Activated CD8-positive, alpha-beta T cell treated with anti-CD3 and anti-CD28 coated beads for 36 hours (primary cell): ENCODE results near the gene PIGS. TPM values are rescaled to one million over a fixed set of nuclear protein-coding genes. Genes with fewer than 3 reads are reported as not detected.

Experiments used
- ATAC-seq: fragments of 200-7000 bp; cut with Tn5 transposase; one replicate; pipeline ENCODE4 v1.10.0; 2021; ENCODE audit warnings: mild to moderate bottlenecking, moderate library complexity
- CTCF ChIA-PET: fragments of 350-600 bp; sonication (Branson Sonifier 250); formaldehyde crosslinking; loops from one replicate; lab custom pipeline; 2021; ENCODE audit warnings: antibody characterized with exemption; lab: Charles Lee
- POLR2A ChIA-PET: fragments of 350-600 bp; sonication (Branson Sonifier 250); formaldehyde crosslinking; loops from one replicate; lab custom pipeline; 2021; ENCODE audit warnings: antibody characterized with exemption; lab: Charles Lee
- DNase-seq: peaks from one replicate; pipeline ENCODE4 v3.0.0-alpha.2; 2020
- H3K27ac Mint-ChIP-seq: one replicate; pipeline ENCODE4 v1.8.0; 2021; ENCODE audit warnings: mild to moderate bottlenecking, mixed read lengths
- H3K27me3 Mint-ChIP-seq: one replicate; pipeline ENCODE4 v1.8.0; 2021; ENCODE audit warnings: mixed read lengths
- H3K36me3 Mint-ChIP-seq: one replicate; pipeline ENCODE4 v1.8.0; 2021; ENCODE audit warnings: low read depth, mixed read lengths
- H3K4me1 Mint-ChIP-seq: one replicate; pipeline ENCODE4 v1.8.0; 2021; ENCODE audit warnings: low read depth, mixed read lengths
- H3K4me3 Mint-ChIP-seq: one replicate; pipeline ENCODE4 v1.8.0; 2021; ENCODE audit warnings: mild to moderate bottlenecking, moderate library complexity, mixed read lengths
- H3K9me3 Mint-ChIP-seq: one replicate; pipeline ENCODE4 v1.8.0; 2021; ENCODE audit warnings: mixed read lengths
- intact Hi-C: fragments of 100-400 bp; cut with micrococcal nuclease; formaldehyde crosslinking; loops from one replicate; pipeline ENCODE4 v1.10.0; 2022
- total RNA-seq, 2 experiments: library from RNA; stranded (reverse); gene quantifications; one replicate each; pipeline ENCODE4 v1.2.3, GENCODE V29; 2021
- TF ChIP-seq, protein P1 (sequence below): fragments of 200-600 bp; IDR thresholded peaks from one replicate; pipeline ENCODE4 v1.8.0; 2022; ENCODE audit warnings: antibody characterized with exemption, mild to moderate bottlenecking

The PIGS gene
- total RNA-seq, 2 experiments from 2014 or later: 33.8 to 36.9 TPM

- intact Hi-C loops: no loop called here
Observed at GRCh38 chr17:28550858-28551257, 20.5 kb downstream of the PIGS start.

GRCh38 chr17:28549236-28550132, 21.8 kb downstream of the PIGS start:
- Mint-ChIP-seq H3K9me3 (no peaks in the 10 kb centered on the region), H3K27me3 (no peaks in the 10 kb centered on the region), H3K4me3 (peak overlapping the region; percentile 41), H3K4me1 (peaks cover 48% of the 10 kb centered on the region), H3K27ac (peak overlapping the region; percentile 89), H3K36me3 (peaks cover 14% of the 10 kb centered on the region)
- intact Hi-C loops: no loop called here
- ATAC-seq (peak; percentile 83), DNase-seq (peak; percentile 85)
- POLR2A ChIA-PET: interaction anchor here (0.7 to 1.6 kb wide), 7 partner anchors 12 to 161 kb away, joined by 3 to 5 read pairs (median 4); partner anchors contain the start of genes ALDOC, PIGS and SPAG5
- CTCF ChIA-PET: interaction anchor here (1.0 to 4.3 kb wide), 19 partner anchors 9 to 790 kb away, joined by 3 to 31 read pairs (median 7); partner anchors contain the start of genes ALDOC, PIGS, POLDIP2 and SLC46A1
- TF ChIP-seq, protein P1, sequence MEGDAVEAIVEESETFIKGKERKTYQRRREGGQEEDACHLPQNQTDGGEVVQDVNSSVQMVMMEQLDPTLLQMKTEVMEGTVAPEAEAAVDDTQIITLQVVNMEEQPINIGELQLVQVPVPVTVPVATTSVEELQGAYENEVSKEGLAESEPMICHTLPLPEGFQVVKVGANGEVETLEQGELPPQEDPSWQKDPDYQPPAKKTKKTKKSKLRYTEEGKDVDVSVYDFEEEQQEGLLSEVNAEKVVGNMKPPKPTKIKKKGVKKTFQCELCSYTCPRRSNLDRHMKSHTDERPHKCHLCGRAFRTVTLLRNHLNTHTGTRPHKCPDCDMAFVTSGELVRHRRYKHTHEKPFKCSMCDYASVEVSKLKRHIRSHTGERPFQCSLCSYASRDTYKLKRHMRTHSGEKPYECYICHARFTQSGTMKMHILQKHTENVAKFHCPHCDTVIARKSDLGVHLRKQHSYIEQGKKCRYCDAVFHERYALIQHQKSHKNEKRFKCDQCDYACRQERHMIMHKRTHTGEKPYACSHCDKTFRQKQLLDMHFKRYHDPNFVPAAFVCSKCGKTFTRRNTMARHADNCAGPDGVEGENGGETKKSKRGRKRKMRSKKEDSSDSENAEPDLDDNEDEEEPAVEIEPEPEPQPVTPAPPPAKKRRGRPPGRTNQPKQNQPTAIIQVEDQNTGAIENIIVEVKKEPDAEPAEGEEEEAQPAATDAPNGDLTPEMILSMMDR: peak; percentile 13

More at GRCh38 chr17:28550858-28551257, 20.5 kb downstream of the PIGS start:
- Mint-ChIP-seq H3K9me3 (no peaks in the 10 kb centered on the region), H3K4me3 (peak overlapping the region; percentile 81), H3K4me1 (peaks cover 48% of the 10 kb centered on the region), H3K27ac (peak overlapping the region; percentile 89), H3K27me3 (no peaks in the 10 kb centered on the region), H3K36me3 (peaks cover 22% of the 10 kb centered on the region)
- TF ChIP-seq, protein P1: no peak
- CTCF ChIA-PET: interaction anchor here (0.9 to 3.2 kb wide), 7 partner anchors 10 to 743 kb away, joined by 3 to 15 read pairs (median 3); partner anchors contain the start of genes PIGS and RSKR
- no peak for DNase-seq
- POLR2A ChIA-PET: interaction anchor here (0.8 to 1.7 kb wide), 8 partner anchors 13 to 171 kb away, joined by 3 to 8 read pairs (median 4); partner anchors contain the start of genes ALDOC and PIGS
- no peak for ATAC-seq

DNA sequence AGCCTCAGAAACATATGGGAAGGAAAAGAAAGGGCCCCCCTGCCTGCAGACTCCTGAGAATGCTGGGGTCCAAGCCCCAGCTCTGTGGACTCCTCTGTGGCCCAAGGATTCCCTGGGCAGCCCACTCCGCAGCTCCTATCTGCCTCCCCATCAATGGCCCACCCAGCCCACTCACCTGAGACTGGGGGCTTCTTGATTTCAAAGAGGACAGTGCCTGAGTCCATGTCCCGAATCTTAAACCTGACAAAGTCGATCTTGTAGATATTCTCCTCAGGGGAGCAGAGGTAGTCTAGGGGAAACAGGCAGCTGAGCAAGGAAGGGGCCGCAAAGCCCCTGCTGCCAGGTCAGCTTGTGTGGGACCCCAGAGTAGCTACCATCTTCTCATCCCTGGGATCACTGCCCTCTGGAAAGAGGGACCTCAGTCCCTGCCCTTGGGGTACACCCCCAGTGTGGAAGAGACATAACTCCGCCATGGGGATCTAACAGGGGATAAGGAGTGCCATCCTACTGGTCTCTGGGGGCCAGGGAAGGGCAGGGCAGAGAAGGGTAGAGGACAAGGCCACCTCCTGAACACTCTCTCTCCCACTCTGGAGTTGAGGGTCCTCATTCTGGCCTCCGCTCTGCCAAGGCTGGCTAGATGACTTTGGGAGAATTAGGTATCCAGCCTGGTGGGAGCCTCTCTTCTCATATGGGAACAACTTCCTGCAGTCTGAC, 22.8 kb downstream of the PIGS start:
- H3K36me3 Mint-ChIP-seq: peaks cover 6% of the 10 kb centered on the region

GRCh38 chr17:28547623-28548416, 23.5 kb downstream of the PIGS start:
- H3K27me3 Mint-ChIP-seq: no peaks in the 10 kb centered on the region
- POLR2A ChIA-PET: interaction anchor here (0.8 to 1.0 kb wide), 3 partner anchors 9 to 143 kb away, joined by 3 to 7 read pairs (median 5); no protein-coding TSS in a partner anchor
- peak; percentile 82 for DNase-seq
- peak; percentile 57 for ATAC-seq
- no peak overlapping the region for H3K4me3 Mint-ChIP-seq
- intact Hi-C loops: no loop called here
- H3K27ac Mint-ChIP-seq: peak overlapping the region; percentile 81
- TF ChIP-seq, protein P1: peak; percentile 93
- H3K4me1 Mint-ChIP-seq: peaks cover 46% of the 10 kb centered on the region
- peaks cover 3% of the 10 kb centered on the region for H3K36me3 Mint-ChIP-seq
- H3K9me3 Mint-ChIP-seq: no peaks in the 10 kb centered on the region
- CTCF ChIA-PET: interaction anchor here (0.5 to 4.3 kb wide), 21 partner anchors 7 to 356 kb away, joined by 3 to 31 read pairs (median 7); partner anchors contain the start of genes ALDOC, PIGS, POLDIP2 and SLC46A1

More for the DNA sequence above, 22.8 kb downstream of the PIGS start:
- DNase-seq (no peak), ATAC-seq (no peak)
- ChIA-PET POLR2A (interaction anchor here (1.0 kb wide), 2 partner anchors 51 to 144 kb away, joined by 3 to 4 read pairs; partner anchors contain the start of gene SPAG5), CTCF (interaction anchor here (0.5 to 4.3 kb wide), 21 partner anchors 8 to 355 kb away, joined by 3 to 31 read pairs (median 7); partner anchors contain the start of genes ALDOC, PIGS, POLDIP2 and SLC46A1)
- Mint-ChIP-seq H3K4me1 (peaks cover 48% of the 10 kb centered on the region), H3K27me3 (no peaks in the 10 kb centered on the region), H3K9me3 (no peaks in the 10 kb centered on the region), H3K27ac (peak overlapping the region; percentile 89), H3K4me3 (no peak overlapping the region)
- TF ChIP-seq, protein P1: peak; percentile 50
- intact Hi-C loops: no loop called here
